Glutamatergic neuron (in vitro differentiated cells): ENCODE results near the gene ATG2A. TPM values are rescaled to one million over a fixed set of nuclear protein-coding genes. Genes with fewer than 3 reads are reported as not detected.
A peak's percentile ranks its signal among the peaks of the same experiment; 100 is the strongest.

Source experiments
- DNase-seq: peaks from one replicate; pipeline ENCODE4 v3.0.0; 2022
- H3K27ac Mint-ChIP-seq: one replicate; pipeline ENCODE4 v1.8.0; 2020; ENCODE audit warnings: mild to moderate bottlenecking, mixed read lengths, inconsistent platforms; ENCODE audit not compliant: unreplicated experiment
- H3K27me3 Mint-ChIP-seq: one replicate; pipeline ENCODE4 v1.8.0; 2020; ENCODE audit warnings: mild to moderate bottlenecking, moderate library complexity, mixed read lengths, inconsistent platforms; ENCODE audit not compliant: unreplicated experiment
- H3K36me3 Mint-ChIP-seq: one replicate; pipeline ENCODE4 v1.8.0; 2020; ENCODE audit warnings: mild to moderate bottlenecking, mixed read lengths, inconsistent platforms; ENCODE audit not compliant: unreplicated experiment
- H3K4me1 Mint-ChIP-seq: one replicate; pipeline ENCODE4 v1.8.0; 2020; ENCODE audit warnings: mild to moderate bottlenecking, low read depth, mixed read lengths, inconsistent platforms; ENCODE audit not compliant: unreplicated experiment
- H3K4me3 Mint-ChIP-seq: one replicate; pipeline ENCODE4 v1.8.0; 2020; ENCODE audit warnings: mild to moderate bottlenecking, mixed read lengths, inconsistent platforms; ENCODE audit not compliant: unreplicated experiment
- H3K9me3 Mint-ChIP-seq: one replicate; pipeline ENCODE4 v1.8.0; 2020; ENCODE audit warnings: mild to moderate bottlenecking, moderate library complexity, mixed read lengths, inconsistent platforms; ENCODE audit not compliant: unreplicated experiment
- total RNA-seq: library from RNA; stranded (reverse); fragmentation: NEBNext Ultra II Directional; extraction: Animal tissue kit (Norgen Biotek cat#: 25700); gene quantifications from one replicate; pipeline ENCODE4 v1.2.1, GENCODE V29; 2021; ENCODE audit not compliant: unreplicated experiment
- TF ChIP-seq, protein P1 (sequence below): fragments of 200-600 bp; sonication (generic); IDR thresholded peaks from one replicate; pipeline ENCODE4 v1.5.0; 2021; ENCODE audit not compliant: partially characterized antibody, unreplicated experiment

ATG2A gene
- total RNA-seq, 1 donor from 2014 or later, result 25.9 TPM

DNA sequence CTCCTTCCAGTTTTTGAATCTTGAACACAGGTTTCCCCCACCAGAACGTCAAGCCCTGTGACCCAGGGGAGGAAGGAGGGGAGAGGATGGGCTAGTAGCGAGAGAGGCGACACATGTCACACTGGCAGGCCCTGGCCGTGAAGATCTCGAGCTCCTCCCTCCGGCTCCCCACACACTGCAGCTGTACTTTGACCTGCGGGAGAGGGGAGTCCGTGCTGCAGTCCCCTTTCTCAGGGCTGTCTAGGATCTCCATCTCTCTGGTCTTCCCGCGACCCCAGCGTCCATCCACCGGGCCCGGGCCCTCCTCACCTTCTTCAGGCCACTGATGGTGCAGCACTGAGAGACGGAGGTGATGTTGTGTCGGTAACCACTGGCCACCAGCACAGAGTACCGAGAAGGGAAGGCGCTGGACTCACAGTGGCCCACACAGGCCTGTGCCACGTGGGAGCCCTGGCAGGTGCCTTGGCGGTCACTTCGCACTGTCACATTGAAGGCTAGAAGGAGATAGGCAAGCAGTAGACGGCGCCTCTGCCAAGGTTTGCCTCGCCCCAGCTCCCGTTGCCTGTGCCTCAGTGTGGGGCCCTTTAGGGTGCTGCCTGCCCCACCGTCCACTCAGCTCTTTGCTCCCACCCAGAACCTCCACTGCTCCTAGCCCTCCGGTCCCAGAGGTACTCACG, 17.8 kb upstream of the ATG2A start:
- Mint-ChIP-seq H3K27ac (peak overlapping the region; percentile 93), H3K27me3 (peaks cover 12% of the 10 kb centered on the region), H3K36me3 (peaks cover 15% of the 10 kb centered on the region), H3K4me3 (peak overlapping the region; percentile 65), H3K9me3 (peaks cover 13% of the 10 kb centered on the region), H3K4me1 (peaks cover 46% of the 10 kb centered on the region)
- TF ChIP-seq, protein P1, sequence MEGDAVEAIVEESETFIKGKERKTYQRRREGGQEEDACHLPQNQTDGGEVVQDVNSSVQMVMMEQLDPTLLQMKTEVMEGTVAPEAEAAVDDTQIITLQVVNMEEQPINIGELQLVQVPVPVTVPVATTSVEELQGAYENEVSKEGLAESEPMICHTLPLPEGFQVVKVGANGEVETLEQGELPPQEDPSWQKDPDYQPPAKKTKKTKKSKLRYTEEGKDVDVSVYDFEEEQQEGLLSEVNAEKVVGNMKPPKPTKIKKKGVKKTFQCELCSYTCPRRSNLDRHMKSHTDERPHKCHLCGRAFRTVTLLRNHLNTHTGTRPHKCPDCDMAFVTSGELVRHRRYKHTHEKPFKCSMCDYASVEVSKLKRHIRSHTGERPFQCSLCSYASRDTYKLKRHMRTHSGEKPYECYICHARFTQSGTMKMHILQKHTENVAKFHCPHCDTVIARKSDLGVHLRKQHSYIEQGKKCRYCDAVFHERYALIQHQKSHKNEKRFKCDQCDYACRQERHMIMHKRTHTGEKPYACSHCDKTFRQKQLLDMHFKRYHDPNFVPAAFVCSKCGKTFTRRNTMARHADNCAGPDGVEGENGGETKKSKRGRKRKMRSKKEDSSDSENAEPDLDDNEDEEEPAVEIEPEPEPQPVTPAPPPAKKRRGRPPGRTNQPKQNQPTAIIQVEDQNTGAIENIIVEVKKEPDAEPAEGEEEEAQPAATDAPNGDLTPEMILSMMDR, result no peak
- peak; percentile 59 for DNase-seq

DNA sequence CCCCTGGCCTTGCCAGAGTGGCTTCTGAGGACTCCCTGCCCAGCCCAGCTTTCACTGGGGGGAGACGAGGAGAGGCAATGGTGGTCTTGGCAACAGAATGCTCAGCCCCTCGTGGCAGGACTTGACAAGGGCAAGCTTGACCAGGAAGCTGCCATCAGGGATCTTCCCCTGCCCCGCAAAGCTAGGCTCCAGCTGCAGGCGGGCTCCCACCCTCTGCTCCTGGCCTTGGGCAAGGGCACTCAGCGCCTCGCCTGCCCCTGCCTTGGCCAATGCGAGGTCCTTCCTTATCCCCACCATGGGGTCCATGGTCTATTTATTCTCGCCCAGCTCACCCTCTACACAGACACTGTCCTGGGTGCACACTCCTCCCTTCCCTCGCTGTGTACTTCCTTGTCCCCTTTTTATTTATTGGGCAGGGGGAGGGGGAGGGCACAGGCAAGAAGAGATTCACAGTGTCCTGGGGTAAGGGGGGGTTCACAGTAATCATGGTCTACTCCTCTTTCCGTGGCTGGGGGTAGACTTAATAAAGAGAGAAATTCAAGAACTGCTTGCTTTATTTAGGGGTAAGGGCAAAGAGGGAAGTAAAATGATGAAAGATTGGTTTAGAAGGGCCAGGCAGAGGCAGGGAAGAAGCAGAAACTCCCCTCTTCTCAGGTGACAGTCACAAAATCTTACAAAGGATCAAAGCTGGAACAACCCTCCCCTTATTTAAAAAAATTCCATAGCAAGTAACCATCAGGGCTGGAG, 17.1 kb upstream of the ATG2A start:
- Mint-ChIP-seq H3K4me3 (peak overlapping the region; percentile 65), H3K27ac (peak overlapping the region; percentile 93), H3K4me1 (peaks cover 46% of the 10 kb centered on the region), H3K9me3 (peaks cover 15% of the 10 kb centered on the region), H3K27me3 (peaks cover 12% of the 10 kb centered on the region), H3K36me3 (peaks cover 15% of the 10 kb centered on the region)
- TF ChIP-seq, protein P1, result no peak
- no peak for DNase-seq

DNA sequence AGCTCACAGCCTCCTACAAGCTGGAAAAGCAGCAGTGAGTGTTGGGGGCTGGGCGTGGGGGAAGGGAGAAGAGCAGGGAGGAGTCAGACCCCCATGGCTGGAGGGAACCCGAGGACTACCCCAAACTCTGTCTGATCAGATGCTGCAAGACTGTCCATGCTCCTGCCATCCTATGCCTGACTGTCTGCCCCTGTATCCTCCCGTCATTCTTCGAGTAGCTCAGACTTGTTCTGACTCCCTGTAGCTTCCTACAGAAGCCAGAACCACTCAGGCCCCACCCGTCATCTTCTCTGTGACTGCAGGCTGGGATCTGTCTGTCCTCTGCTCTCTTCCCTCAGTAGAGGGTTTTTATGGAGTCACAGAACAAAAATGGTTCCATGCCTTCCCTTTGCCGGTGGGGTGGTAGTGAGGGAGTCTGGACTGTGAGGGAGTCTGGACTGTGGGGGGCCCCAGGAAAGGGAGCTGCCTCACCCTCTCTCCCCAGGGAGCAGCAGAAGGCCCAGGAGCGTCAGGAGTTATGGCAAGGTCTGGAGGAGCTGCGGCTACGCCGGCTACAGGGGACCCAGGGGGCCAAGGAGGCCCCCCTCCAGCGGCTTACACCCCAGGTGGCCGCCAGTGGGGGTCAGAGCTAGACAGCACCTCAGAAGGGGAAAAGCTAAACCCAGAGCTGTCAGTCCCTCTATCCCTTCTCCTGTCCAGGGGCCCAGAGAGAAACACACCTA, 16.4 kb upstream of the ATG2A start:
- TF ChIP-seq, protein P1, result no peak
- peaks cover 12% of the 10 kb centered on the region for H3K27me3 Mint-ChIP-seq

DNA sequence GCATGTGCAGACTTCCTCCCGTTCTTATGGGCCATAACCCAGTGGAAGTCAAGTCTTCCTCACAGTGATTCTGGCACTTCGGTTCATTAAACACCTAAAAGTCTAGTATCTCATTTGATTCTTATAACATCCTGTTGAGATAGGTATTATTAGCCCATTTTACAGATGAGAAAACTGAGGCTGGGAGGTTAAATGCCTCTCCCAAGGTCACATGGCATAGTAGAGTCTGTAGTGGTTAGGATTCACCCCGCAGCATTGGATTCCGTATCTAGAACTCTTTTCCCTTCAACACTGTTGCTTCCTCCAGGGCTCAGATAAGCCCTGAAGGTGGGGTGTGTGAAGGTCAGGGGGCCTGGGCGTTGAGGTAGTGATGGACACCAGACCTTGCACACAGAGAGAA, 15.3 kb upstream of the ATG2A start:
- DNase-seq, result no peak
- Mint-ChIP-seq H3K36me3 (peaks cover 15% of the 10 kb centered on the region), H3K4me1 (peaks cover 32% of the 10 kb centered on the region), H3K27ac (peak overlapping the region; percentile 38), H3K9me3 (peaks cover 12% of the 10 kb centered on the region), H3K4me3 (no peak overlapping the region), H3K27me3 (peaks cover 10% of the 10 kb centered on the region)
- TF ChIP-seq, protein P1, result no peak

More for the DNA sequence above, 16.4 kb upstream of the ATG2A start:
- H3K4me1 Mint-ChIP-seq, result peaks cover 43% of the 10 kb centered on the region
- H3K4me3 Mint-ChIP-seq, result peak overlapping the region; percentile 38
- H3K27ac Mint-ChIP-seq, result peak overlapping the region; percentile 64
- peaks cover 15% of the 10 kb centered on the region for H3K36me3 Mint-ChIP-seq
- H3K9me3 Mint-ChIP-seq, result peaks cover 15% of the 10 kb centered on the region
- no peak for DNase-seq

DNA sequence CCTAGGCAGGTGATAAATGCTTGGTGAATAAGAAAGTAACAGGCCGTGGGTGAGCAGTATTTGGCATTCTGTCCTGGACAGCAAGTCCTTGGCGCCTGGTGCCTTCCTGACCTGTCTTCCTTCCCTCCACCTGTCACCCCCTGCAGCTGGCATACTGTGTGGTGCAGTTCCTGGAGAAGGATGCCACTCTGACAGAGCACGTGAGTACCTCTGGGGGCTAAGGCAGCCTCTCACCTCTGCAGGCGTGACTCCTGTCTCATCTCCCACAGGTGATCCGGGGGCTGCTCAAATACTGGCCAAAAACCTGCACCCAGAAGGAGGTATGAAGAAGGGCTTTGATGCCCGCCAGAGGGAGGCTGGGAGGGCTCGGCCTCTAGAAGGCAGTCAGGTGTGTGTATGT, 14.3 kb upstream of the ATG2A start:
- Mint-ChIP-seq H3K9me3 (peaks cover 11% of the 10 kb centered on the region), H3K4me3 (no peak overlapping the region), H3K4me1 (peaks cover 30% of the 10 kb centered on the region), H3K27me3 (peaks cover 10% of the 10 kb centered on the region), H3K36me3 (peaks cover 15% of the 10 kb centered on the region), H3K27ac (no peak overlapping the region)
- no peak for DNase-seq
- TF ChIP-seq, protein P1, result no peak
